SK-N-SH (cell line): ENCODE measurements around the gene SYT14. TPM values are rescaled to one million over a fixed set of nuclear protein-coding genes. Genes with fewer than 3 reads are reported as not detected.

ENCODE experiments used
- CTCF ChIA-PET: fragments of 300-600, 350-600 bp; formaldehyde crosslinking; extraction: SDS; loops from one replicate; lab custom pipeline; 2021; lab: Yijun Ruan, JAX
- POLR2A ChIA-PET: fragments of 350-600 bp; sonication (Branson Sonifier 250); formaldehyde crosslinking; extraction: SDS; loops from one replicate; lab custom pipeline; 2020; ENCODE audit warnings: antibody characterized with exemption, inconsistent platforms; lab: Yijun Ruan, JAX
- DNase-seq: peaks from one replicate; pipeline ENCODE4 v3.0.0; 2012
- H2AFZ ChIP-seq: fragments of 200-600 bp; sonication (generic); 2 replicates; pipeline ENCODE4 v1.8.1; 2016; ENCODE audit warnings: antibody characterized with exemption, mild to moderate bottlenecking, low read depth
- H3F3A ChIP-seq: fragments of 200-600 bp; sonication (generic); replicated peaks from 2 replicates; pipeline ENCODE3; 2016; ENCODE audit warnings: antibody characterized with exemption, mild to moderate bottlenecking; ENCODE audit not compliant: insufficient read depth
- H3K27ac ChIP-seq, 2 experiments: fragments of 200-500 bp in 1 of 2; fragments of 200-600 bp in 1 of 2; sonication (Bioruptor generic) in 1 of 2; sonication (generic), shearing (Covaris generic) in 1 of 2; 2 replicates each; pipeline versions ENCODE4 v1.5.1 to v1.6.1; 2014 to 2016; ENCODE audit warnings: low read depth in 2 of 2, inconsistent platforms in 1 of 2, low read length in 1 of 2, mild to moderate bottlenecking in 1 of 2, mixed read lengths in 1 of 2
- H3K27me3 ChIP-seq: fragments of 200-600 bp; sonication (generic), shearing (Covaris generic); 2 replicates; pipeline ENCODE4 v1.6.1; 2016; ENCODE audit warnings: mixed run types; ENCODE audit not compliant: insufficient read depth
- H3K36me3 ChIP-seq, 2 experiments: fragments of 200-500 bp in 1 of 2; fragments of 200-600 bp in 1 of 2; sonication (Bioruptor generic) in 1 of 2; sonication (generic) in 1 of 2; replicated peaks in 1 of 2; 2 replicates each; pipeline versions ENCODE3 to v1.5.1; 2014 to 2016; ENCODE audit warnings: low read length in 1 of 2, mild to moderate bottlenecking in 1 of 2; ENCODE audit not compliant: insufficient read depth in 2 of 2, control insufficient read depth in 1 of 2
- H3K4me1 ChIP-seq, 2 experiments: fragments of 200-500 bp in 1 of 2; fragments of 200-600 bp in 1 of 2; sonication (Bioruptor generic) in 1 of 2; sonication (generic), shearing (Covaris generic) in 1 of 2; 2 replicates each; pipeline versions ENCODE4 v1.5.1 to v1.6.1; 2014 to 2016; ENCODE audit warnings: low read depth in 1 of 2, low read length in 1 of 2, mixed run types in 1 of 2; ENCODE audit not compliant: insufficient read depth in 2 of 2, control insufficient read depth in 1 of 2
- H3K4me2 ChIP-seq: fragments of 200-600 bp; sonication (generic), shearing (Covaris generic); 2 replicates; pipeline ENCODE4 v1.6.1; 2017; ENCODE audit warnings: mixed run types
- H3K4me3 ChIP-seq, 2 experiments: fragments of 200-500 bp in 1 of 2; fragments of 200-600 bp in 1 of 2; sonication (Bioruptor generic) in 1 of 2; sonication (generic), shearing (Covaris generic) in 1 of 2; 2 replicates each; pipeline versions ENCODE4 v1.5.1 to v1.8.1; 2014 to 2016; ENCODE audit warnings: low read depth in 2 of 2, inconsistent platforms in 1 of 2, low read length in 1 of 2, mild to moderate bottlenecking in 1 of 2, mixed read lengths in 1 of 2, moderate library complexity in 1 of 2
- H3K79me2 ChIP-seq: fragments of 200-600 bp; sonication (generic); 2 replicates; pipeline ENCODE4 v1.8.1; 2017; ENCODE audit warnings: mild to moderate bottlenecking; ENCODE audit not compliant: insufficient read depth
- H3K9ac ChIP-seq: fragments of 200-600 bp; sonication (generic); 2 replicates; pipeline ENCODE4 v1.6.1; 2017; ENCODE audit warnings: mixed run types
- H3K9me2 ChIP-seq: fragments of 200-600 bp; sonication (generic); 2 replicates; pipeline ENCODE4 v1.6.1; 2017; ENCODE audit warnings: mixed run types
- H3K9me3 ChIP-seq: fragments of 200-600 bp; sonication (generic); 2 replicates; pipeline ENCODE4 v1.6.1; 2017; ENCODE audit warnings: mixed run types, mild to moderate bottlenecking, moderate library complexity
- H4K20me1 ChIP-seq: fragments of 200-600 bp; sonication (generic); 2 replicates; pipeline ENCODE4 v1.6.1; 2017; ENCODE audit warnings: mild to moderate bottlenecking, mixed run types; ENCODE audit not compliant: insufficient read depth
- CTCF ChIP-seq: fragments of 200-600 bp; sonication (generic); IDR thresholded peaks from 2 replicates; pipeline ENCODE4 v1.6.1; 2017; ENCODE audit warnings: antibody characterized with exemption, mild to moderate bottlenecking, moderate library complexity
- ELF1 ChIP-seq: IDR thresholded peaks from 2 replicates; pipeline ENCODE4 v1.4.0; 2012
- FOXM1 ChIP-seq: IDR thresholded peaks from 2 replicates; pipeline ENCODE4 v1.4.0; 2012; ENCODE audit warnings: low read depth, mild to moderate bottlenecking
- GABPA ChIP-seq: IDR thresholded peaks from 2 replicates; pipeline ENCODE4 v1.4.0; 2012; ENCODE audit warnings: low read depth, mild to moderate bottlenecking
- GATA2 ChIP-seq: sonication (generic); formaldehyde crosslinking; IDR thresholded peaks from 2 replicates; pipeline ENCODE4 v1.5.0; 2020; ENCODE audit warnings: mild to moderate bottlenecking, missing genetic modification reagents
- MAX ChIP-seq: IDR thresholded peaks from 2 replicates; pipeline ENCODE4 v1.4.0; 2012; ENCODE audit warnings: low read depth
- MXI1 ChIP-seq: IDR thresholded peaks from 2 replicates; pipeline ENCODE4 v1.6.1; 2012; ENCODE audit warnings: mild to moderate bottlenecking, low read depth, low read length, improper control_type of control experiment
- NFIC ChIP-seq: IDR thresholded peaks from 2 replicates; pipeline ENCODE4 v1.4.0; 2012; ENCODE audit warnings: borderline replicate concordance
- POLR2AphosphoS5 ChIP-seq: IDR thresholded peaks from 2 replicates; pipeline ENCODE4 v1.6.1; 2012; ENCODE audit warnings: low read depth, low read length
- RCOR1 ChIP-seq: fragments of 150-350 bp; IDR thresholded peaks from 2 replicates; pipeline ENCODE4 v1.6.1; 2017; ENCODE audit warnings: antibody characterized with exemption, low read length
- REST ChIP-seq: IDR thresholded peaks from 2 replicates; pipeline ENCODE4 v1.6.1; 2012; ENCODE audit warnings: mild to moderate bottlenecking, low read depth, low read length, moderate library complexity
- RFX5 ChIP-seq: IDR thresholded peaks from 2 replicates; pipeline ENCODE4 v1.6.1; 2012; ENCODE audit warnings: mild to moderate bottlenecking, improper control_type of control experiment, low read length
- SIN3A ChIP-seq: IDR thresholded peaks from 2 replicates; pipeline ENCODE4 v1.6.1; 2012; ENCODE audit warnings: low read depth, mild to moderate bottlenecking, low read length, moderate library complexity, borderline replicate concordance
- SMC3 ChIP-seq: IDR thresholded peaks from 2 replicates; pipeline ENCODE4 v1.6.1; 2012; ENCODE audit warnings: low read depth, low read length, improper control_type of control experiment
- TAF1 ChIP-seq: IDR thresholded peaks from 2 replicates; pipeline ENCODE4 v1.6.1; 2012; ENCODE audit warnings: low read depth, mild to moderate bottlenecking, low read length, moderate library complexity, borderline replicate concordance
- TCF12 ChIP-seq: IDR thresholded peaks from 2 replicates; pipeline ENCODE4 v1.4.0; 2012
- ZBTB33 ChIP-seq: IDR thresholded peaks from 2 replicates; pipeline ENCODE4 v1.4.0; 2012; ENCODE audit warnings: low read depth, borderline replicate concordance
- WGBS: methylation state at CpG from one replicate; pipeline ENCODE4 v1.1.6; 2017; ENCODE audit warnings: low lambda C conversion rate; 5-methylcytosine and 5-hydroxymethylcytosine counted together
- polyA plus RNA-seq, 3 experiments: library from polyadenylated mRNA; depleted of rRNA; stranded (reverse); fragments of >200 nt; gene quantifications; 2 replicates each; pipeline ENCODE4 v1.2.3, GENCODE V29; 2012
- TF ChIP-seq, protein P1 (sequence below): IDR thresholded peaks from 2 replicates; pipeline ENCODE4 v1.4.0; 2012; ENCODE audit warnings: low read depth, borderline replicate concordance

SYT14 gene
- polyA plus RNA-seq, 1 of the 3 experiments (the other 2 are of a cell fraction): 1.2 TPM

GRCh38 chr1:210074904-210075303, 136.9 kb downstream of the SYT14 start (continued):
- TF ChIP-seq ZBTB33: no peak
- no peak for TF ChIP-seq FOXM1
- TF ChIP-seq SMC3: no peak
- no peak for TF ChIP-seq NFIC

DNA sequence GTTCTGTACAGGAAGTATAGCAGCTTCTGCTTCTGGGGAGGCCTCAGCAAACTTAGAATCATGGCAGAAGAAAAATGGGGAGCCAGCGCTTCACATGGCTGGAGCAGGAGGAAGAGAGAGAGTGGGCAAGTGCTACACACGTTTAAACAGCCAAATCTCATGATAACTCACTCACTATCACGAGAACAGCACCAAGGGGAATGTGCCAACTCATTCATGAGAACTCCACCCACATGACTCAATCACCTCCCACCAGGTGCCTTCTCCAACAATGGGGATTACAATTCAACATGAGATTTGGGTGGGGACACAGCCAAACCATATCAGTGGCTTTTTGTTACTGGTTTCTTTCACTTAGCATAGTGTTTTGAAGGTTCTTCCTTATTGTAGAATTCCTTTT, 138.6 kb downstream of the SYT14 start:
- ChIA-PET CTCF (no interaction called here), POLR2A (no interaction called here)
- peaks cover 9% of the 10 kb centered on the region for H3F3A ChIP-seq
- no peak for TF ChIP-seq TAF1
- TF ChIP-seq MXI1: no peak
- TF ChIP-seq ELF1: no peak
- no peak for TF ChIP-seq NFIC
- TF ChIP-seq CTCF: no peak
- no peak for TF ChIP-seq SMC3
- no peak for TF ChIP-seq SIN3A
- TF ChIP-seq MAX: no peak
- TF ChIP-seq FOXM1: no peak
- no peak for TF ChIP-seq TCF12
- no peak for TF ChIP-seq POLR2AphosphoS5
- TF ChIP-seq, protein P1, sequence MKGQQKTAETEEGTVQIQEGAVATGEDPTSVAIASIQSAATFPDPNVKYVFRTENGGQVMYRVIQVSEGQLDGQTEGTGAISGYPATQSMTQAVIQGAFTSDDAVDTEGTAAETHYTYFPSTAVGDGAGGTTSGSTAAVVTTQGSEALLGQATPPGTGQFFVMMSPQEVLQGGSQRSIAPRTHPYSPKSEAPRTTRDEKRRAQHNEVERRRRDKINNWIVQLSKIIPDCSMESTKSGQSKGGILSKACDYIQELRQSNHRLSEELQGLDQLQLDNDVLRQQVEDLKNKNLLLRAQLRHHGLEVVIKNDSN: no peak
- no peak for TF ChIP-seq RFX5
- TF ChIP-seq GATA2 (CRISPR knock-in tag): no peak
- TF ChIP-seq REST: no peak
- TF ChIP-seq RCOR1: no peak
- no peak for TF ChIP-seq GABPA
- no peaks in the 10 kb centered on the region for H3K79me2 ChIP-seq
- H2AFZ ChIP-seq: no peak overlapping the region
- H3K27ac ChIP-seq: no peak overlapping the region
- peaks cover 0 to 4% of the 10 kb centered on the region in 2 experiments for H3K36me3 ChIP-seq
- H3K9me2 ChIP-seq: no peaks in the 10 kb centered on the region
- 93% methylated on average over 3 of the region's 3 CpGs for WGBS
- H3K4me1 ChIP-seq: peaks cover 11 to 15% of the 10 kb centered on the region in 2 experiments; a peak in 2 of 4 replicates
- no peak overlapping the region for H3K4me3 ChIP-seq
- H3K9ac ChIP-seq: no peak overlapping the region
- no peaks in the 10 kb centered on the region for H3K9me3 ChIP-seq
- no peak overlapping the region for H3K4me2 ChIP-seq
- H4K20me1 ChIP-seq: no peaks in the 10 kb centered on the region
- no peaks in the 10 kb centered on the region for H3K27me3 ChIP-seq
- no peak for DNase-seq
